Measurements from ENCODE around the gene PDE2A.

Gene PDE2A

GRCh38 chr11:72682238-72682857 is 8.1 kb upstream of the PDE2A start:
- DNase-seq, result no peak

- DNase-seq, result no peak
Measured at GRCh38 chr11:72681226-72682153, 7.3 kb upstream of the PDE2A start.

DNA sequence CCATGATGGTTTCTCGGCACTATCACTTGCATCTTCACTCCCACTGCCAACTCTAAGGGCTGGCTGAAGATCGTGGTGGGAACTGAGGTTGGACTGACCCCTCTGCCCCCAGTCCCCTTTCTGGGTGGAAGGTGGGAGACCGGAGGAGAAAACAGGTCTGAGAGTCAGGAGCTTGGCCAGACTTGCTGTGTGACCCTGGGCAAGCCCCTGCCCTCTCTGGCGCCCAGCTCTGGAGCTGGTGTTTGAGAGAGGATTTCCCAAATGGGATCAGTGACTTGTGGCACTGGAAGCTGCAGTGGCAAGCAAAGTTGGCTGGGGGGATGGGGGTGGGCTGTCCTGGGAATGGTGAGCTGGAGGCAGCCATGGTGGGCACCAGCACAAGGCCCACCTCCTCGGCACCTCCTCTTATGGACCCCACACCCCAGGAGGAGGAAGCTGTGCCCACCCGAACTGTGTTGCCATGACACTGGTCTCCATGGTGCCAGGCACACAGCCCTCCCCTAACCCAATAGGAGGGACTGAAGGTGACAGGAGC is 6.5 kb upstream of the PDE2A start:
- no peak for DNase-seq

GRCh38 chr11:72679869-72680268 is 5.6 kb upstream of the PDE2A start:
- DNase-seq, result no peak

GRCh38 chr11:72678524-72678923 is 4.3 kb upstream of the PDE2A start:
- no peak for DNase-seq

DNA sequence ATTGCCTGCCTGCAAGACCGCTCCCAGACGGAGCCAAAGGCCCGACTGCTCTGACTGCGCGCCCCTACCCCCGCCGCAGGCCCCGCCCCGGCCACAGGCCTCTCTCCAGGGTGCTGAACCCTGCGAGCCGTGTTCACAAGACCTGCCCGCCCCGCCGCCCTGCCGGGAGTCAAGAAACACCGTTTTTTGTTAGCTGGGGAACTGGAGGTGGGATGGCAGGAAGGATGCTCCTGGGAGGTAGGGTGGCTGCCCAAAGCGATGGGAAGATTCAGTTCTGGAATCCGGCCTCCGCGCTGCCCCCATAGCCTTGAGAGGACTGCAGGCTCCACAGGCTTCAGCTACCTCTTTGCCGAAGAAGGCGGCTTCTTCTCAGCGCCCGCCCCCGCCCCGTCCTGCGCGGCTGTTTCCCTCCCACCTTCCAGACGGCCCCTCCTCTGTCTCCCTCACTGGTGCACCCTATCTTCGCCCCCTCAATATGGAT is 2.7 kb upstream of the PDE2A start:
- DNase-seq, result peak; percentile 49

- DNase-seq, result no peak
Measured at GRCh38 chr11:72675221-72675620, 999 bp upstream of the PDE2A start.

DNA sequence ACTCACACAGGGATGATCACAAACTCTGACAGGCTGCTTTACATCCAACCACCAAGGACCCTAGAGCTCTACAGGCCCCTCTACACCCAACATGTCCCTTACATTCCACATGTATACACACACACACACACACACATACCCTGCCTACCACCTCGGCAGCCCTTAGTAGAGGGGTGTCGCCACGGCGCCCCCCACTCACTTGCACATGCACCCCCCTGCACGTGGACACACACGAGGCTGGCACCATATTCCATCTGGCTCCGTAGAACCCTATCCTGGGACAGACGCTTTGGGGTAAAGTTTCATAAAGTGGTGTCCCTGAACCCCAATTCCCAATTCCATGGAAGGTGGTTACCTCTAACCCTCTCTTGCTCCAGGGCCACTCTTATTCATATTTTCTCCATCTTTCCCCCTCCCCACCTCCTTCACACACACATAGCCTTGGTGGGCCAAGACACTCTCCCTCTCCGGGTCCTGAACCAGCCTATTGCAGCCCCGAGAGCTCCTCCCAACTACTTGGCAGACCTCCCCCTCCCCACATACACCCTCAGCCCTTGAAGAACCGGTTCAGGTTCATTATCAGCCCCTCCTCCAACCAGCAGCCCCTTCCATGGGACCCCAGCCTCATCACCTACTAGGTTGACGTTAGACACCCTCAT is 809 bp downstream of the PDE2A start:
- DNase-seq, result no peak

GRCh38 chr11:72672597-72673238 is 1.5 kb downstream of the PDE2A start:
- no peak for DNase-seq

DNA sequence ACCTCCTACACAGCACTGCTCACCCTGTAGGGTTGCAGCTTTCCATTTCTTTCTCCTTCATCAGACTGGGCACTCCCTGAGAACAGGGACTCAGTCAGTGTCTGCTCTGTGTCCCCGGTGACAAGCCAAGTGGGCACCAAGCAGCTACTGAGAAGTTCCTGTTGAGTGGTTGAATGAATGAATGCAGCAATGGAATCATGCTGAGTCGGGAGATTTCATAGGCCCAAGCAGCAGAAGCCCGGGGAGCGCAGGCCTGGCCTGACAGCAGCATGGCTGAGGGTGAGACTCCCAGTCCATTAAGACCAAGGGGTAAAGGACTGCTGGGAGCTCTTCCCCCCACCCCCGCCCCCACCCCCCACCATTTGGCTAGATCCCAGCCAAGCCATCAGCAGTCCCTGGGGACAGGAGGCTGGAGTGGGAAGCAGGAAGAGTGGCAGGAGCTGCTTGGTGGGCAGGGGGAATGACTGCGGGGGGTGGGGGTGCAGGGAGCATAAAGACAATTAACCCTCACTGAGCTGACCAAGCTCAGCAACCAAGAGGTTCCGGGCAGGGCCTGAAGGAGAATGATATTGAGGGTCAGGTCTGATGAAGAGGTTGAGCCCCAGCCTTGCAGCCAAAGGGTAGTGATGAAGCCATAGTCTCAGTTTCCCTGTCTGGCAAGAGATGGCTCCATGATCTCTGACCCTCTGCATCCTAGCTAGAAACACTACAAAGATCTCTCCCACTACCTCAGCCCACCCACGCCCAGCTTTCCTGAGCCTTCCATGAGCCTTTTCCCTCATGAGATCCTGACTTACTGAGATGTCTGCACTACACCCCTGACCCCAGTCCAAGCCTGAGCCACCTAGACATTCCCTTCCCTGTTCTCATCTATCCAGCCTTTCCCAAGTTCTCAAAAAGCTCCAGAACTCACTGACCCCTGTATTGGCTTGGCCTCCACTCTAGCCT is 2.8 kb downstream of the PDE2A start:
- no peak for DNase-seq

GRCh38 chr11:72670041-72670440 is 4.2 kb downstream of the PDE2A start:
- DNase-seq, result no peak

- DNase-seq, result no peak
Measured at GRCh38 chr11:72669527-72669926, 4.7 kb downstream of the PDE2A start.

DNA sequence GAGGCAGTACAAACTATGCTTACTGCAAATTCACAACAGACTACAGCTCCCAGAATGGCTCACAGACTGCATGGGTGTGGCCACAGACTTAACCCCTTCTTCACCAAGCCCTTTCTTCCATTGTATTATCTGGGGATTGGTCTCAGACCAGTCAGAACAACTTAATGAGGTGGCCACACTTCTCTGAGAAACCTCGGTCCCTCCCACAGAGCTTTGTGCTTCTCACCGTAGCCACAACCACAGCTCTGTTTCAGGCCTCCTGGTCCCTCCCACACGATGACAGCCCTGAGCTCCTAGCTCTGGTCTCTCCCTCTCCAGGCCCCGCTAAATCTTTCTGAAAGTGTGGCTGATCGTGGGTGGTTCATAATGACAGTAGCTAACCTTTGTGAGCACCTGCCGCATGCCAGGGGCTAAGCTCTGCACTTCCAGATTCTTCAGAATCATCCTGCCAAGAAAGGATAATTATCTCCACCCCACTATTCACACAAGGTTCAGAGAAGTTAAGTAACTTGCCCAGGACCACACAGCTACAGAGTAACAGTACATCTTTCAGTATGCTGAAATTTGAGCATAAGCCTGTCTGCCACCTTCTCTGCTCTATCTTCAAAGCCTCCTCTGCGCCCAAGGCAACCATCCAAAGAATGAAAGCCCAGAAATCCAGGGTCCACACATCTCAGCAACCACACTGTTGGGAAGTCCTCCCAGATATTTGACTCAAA is 5.4 kb downstream of the PDE2A start:
- no peak for DNase-seq

GRCh38 chr11:72665911-72666472 is 8.2 kb downstream of the PDE2A start:
- DNase-seq, result no peak

GRCh38 chr11:72662036-72662435 is 12.2 kb downstream of the PDE2A start:
- no peak for DNase-seq

- no peak for DNase-seq
Measured at GRCh38 chr11:72661486-72661885, 12.7 kb downstream of the PDE2A start.

DNA sequence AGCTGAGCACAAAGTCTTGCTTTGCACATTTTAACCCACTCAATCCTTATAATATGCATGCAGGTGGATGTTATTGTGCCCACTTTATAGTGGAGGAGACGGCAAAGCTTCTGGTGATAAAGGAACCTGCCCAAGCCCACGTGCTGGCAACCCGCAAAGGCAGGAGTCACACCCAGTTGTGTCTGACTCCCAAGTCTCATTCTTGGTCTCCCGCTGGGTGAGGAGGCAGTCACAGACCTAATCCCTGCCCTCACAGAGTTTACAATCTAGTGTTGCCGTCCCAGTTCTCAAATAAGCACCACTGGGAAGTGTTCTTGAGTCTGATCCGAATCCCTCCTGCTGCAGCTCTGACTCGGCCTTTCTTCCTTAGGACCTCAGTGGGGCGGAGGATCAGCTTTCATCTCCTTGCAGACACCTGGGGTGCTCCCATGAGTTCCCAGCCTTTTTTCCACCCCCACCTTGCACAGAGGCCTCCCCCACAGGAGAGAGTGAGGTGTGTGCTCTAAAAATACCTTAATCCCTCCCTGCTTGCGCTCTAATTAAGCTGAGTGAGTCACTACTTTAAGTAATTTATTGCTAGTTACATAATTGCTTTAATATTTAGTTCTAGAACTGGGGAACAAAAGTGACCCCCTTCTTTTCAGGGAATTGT is 15.1 kb downstream of the PDE2A start:
- no peak for DNase-seq

- DNase-seq, result no peak
Measured at GRCh38 chr11:72657411-72658100, 16.7 kb downstream of the PDE2A start.

DNA sequence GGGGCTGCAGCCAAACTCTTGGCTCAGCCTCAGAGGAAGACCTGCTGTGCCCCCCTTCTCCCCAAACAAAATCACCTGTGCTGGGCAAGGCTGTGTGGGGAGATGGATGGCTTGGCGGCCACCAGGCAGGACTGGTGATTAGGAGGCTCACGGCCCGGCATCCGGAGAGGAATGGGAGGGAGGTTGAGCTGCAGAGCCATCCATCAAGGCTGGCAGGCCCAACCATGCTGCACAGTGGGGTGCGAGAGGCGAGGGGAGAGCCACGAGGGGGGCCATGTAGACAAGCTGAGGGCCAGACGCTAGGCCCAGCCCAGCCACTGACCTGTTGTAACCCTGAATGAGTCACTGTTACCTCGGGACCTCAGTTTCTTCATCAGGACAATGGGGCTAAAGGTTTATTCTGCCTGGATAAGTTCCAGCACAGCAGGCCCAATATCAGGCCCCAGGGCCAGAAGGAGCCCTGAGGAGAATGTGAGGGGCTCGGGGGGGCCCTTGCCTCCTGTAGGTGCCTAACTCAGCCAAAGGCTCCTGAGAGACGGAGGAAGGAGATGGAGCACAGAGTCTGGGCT is 18.2 kb downstream of the PDE2A start:
- no peak for DNase-seq
